ENCODE measurements around the gene DYNLL2. TPM values are rescaled to one million over a fixed set of nuclear protein-coding genes. Genes with fewer than 3 reads are reported as not detected.

Gene DYNLL2
- total RNA-seq, 4 donors from 2014 or later: 14.6 to 22.4 (median 16.5) TPM

DNA sequence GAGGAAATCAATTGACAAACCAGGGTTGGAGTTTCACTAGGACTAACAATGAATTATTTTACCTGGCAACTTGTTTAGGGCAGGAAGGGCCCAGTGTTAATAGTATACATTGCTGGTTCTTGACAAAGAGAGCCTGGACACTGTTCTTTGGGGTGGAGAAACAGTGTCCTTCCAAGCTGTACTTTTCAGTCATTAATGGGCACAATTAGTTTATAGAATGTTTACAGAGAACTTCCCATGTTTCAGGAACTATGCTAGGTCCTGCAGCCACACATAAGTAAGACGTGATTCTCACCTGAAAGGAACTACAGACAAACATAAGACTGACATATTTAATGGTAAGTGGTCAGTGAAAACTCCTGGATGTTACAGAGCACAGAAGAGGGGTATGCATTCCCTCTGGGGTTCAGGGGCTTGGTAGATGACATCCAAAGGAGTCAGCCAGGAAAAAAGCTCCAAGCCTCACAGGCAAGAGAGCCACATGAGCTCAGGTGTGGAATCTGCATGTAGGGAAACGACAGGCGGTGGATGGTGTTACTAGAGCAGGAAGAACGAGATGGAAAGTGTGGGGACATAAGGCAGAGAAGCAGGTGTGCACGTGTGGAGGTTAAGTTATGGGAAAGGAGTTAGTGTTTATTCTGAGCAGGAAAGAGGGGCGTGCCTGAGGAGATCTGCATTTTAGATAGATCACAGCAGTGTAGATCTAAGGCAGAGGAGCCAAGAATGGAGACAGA, 3.8 kb upstream of the DYNLL2 start:
- no peak overlapping the region for H3K4me3 ChIP-seq
- 62% methylated on average over 6 of the region's 6 CpGs for WGBS
- H3K9me3 ChIP-seq: no peaks in the 10 kb centered on the region
- H3K27me3 ChIP-seq: no peaks in the 10 kb centered on the region
- no peaks in the 10 kb centered on the region for H3K36me3 ChIP-seq
- peaks cover 10% of the 10 kb centered on the region for H3K4me1 ChIP-seq
- TF ChIP-seq, protein P1, sequence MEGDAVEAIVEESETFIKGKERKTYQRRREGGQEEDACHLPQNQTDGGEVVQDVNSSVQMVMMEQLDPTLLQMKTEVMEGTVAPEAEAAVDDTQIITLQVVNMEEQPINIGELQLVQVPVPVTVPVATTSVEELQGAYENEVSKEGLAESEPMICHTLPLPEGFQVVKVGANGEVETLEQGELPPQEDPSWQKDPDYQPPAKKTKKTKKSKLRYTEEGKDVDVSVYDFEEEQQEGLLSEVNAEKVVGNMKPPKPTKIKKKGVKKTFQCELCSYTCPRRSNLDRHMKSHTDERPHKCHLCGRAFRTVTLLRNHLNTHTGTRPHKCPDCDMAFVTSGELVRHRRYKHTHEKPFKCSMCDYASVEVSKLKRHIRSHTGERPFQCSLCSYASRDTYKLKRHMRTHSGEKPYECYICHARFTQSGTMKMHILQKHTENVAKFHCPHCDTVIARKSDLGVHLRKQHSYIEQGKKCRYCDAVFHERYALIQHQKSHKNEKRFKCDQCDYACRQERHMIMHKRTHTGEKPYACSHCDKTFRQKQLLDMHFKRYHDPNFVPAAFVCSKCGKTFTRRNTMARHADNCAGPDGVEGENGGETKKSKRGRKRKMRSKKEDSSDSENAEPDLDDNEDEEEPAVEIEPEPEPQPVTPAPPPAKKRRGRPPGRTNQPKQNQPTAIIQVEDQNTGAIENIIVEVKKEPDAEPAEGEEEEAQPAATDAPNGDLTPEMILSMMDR (IDR thresholded peaks at IDR 0.05): no peak
- no peak for TF ChIP-seq POLR2AphosphoS5 (IDR thresholded peaks at IDR 0.05)
- no peak for TF ChIP-seq POLR2A (IDR thresholded peaks at IDR 0.05)
- TF ChIP-seq EP300 (IDR thresholded peaks at IDR 0.05): no peak
- DNase-seq (ENCODE audit: low spot score in 2 of 2): no peak
- no peak overlapping the region for H3K27ac ChIP-seq

DNA sequence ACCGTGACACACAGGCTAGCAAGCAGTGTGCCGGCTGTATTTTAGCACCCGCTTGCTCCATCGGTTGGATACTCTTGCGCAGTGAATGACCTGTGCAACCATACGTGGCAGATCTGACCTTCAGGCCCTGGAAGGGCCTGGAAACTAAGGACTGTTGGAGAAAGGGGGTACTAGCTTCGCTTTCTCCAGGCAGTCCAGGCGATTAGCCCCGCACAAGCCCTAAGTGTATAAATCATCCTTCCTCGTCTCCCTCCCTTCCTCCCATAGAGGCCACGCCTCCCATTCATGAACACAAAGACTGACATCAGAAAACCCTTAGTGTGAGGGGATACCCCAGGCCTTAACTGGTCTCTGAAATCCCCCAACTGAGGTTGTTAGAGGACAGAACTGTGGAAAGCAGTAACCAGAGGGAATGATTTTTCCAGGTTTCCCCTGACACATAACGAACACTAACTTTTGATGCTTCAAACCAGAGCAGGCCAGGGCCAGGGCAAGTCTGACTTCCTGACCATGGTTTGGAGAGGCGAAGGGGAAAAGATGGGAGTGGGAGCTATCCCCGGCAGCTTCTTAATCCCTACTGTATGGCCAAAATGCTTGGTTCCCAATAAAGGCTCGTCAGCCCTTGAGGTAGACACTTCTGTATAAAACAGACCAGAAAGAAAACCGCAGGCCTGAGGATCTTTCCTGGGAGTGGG, 1.4 kb upstream of the DYNLL2 start:
- Histone ChIP-seq H3K36me3 (no peaks in the 10 kb centered on the region), H3K4me1 (peaks cover 30% of the 10 kb centered on the region), H3K27me3 (no peaks in the 10 kb centered on the region), H3K27ac (no peak overlapping the region), H3K9me3 (no peaks in the 10 kb centered on the region), H3K4me3 (no peak overlapping the region)
- TF ChIP-seq, protein P1 (IDR thresholded peaks at IDR 0.05): no peak
- TF ChIP-seq POLR2AphosphoS5 (IDR thresholded peaks at IDR 0.05) (no peak), POLR2A (IDR thresholded peaks at IDR 0.05) (no peak), EP300 (IDR thresholded peaks at IDR 0.05) (no peak)
- no peak for DNase-seq (ENCODE audit: low spot score in 2 of 2)
- WGBS: 86% methylated on average over 16 of the region's 16 CpGs

DNA sequence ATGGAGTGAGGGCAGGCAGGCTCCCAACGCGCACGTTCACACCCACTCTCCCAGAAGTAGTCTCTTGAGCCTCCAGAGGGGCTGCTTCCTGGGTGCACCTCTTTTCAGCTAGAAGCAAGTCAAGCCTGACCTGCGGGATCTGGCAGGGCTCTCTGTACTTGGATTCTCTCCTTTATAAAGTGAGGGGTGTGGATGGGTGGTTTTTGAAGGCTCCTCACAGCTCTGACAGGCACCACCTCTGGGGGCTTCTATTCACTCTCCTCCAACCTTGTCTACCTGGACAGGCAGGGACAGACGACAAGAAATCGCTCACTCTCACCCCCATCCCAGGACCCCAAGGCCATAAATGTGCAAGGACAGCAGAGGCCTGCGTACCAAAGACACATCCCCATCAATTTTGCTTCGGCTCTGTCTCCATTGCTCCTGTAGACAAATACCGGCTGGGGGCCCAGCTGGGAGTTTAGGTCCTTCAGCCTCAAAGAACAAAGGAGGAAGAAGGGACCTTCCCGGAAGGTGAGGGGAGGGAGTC, 814 bp upstream of the DYNLL2 start:
- Histone ChIP-seq H3K9me3 (no peaks in the 10 kb centered on the region), H3K36me3 (no peaks in the 10 kb centered on the region), H3K27me3 (no peaks in the 10 kb centered on the region), H3K4me3 (peak overlapping the region; percentile 94), H3K4me1 (peaks cover 34% of the 10 kb centered on the region), H3K27ac (peak overlapping the region; percentile 90)
- TF ChIP-seq POLR2AphosphoS5 (IDR thresholded peaks at IDR 0.05) (no peak), EP300 (IDR thresholded peaks at IDR 0.05) (no peak), POLR2A (IDR thresholded peaks at IDR 0.05) (no peak)
- TF ChIP-seq, protein P1 (IDR thresholded peaks at IDR 0.05): no peak
- no peak for DNase-seq (ENCODE audit: low spot score in 2 of 2)
- 75% methylated on average over 10 of the region's 10 CpGs for WGBS

DNA sequence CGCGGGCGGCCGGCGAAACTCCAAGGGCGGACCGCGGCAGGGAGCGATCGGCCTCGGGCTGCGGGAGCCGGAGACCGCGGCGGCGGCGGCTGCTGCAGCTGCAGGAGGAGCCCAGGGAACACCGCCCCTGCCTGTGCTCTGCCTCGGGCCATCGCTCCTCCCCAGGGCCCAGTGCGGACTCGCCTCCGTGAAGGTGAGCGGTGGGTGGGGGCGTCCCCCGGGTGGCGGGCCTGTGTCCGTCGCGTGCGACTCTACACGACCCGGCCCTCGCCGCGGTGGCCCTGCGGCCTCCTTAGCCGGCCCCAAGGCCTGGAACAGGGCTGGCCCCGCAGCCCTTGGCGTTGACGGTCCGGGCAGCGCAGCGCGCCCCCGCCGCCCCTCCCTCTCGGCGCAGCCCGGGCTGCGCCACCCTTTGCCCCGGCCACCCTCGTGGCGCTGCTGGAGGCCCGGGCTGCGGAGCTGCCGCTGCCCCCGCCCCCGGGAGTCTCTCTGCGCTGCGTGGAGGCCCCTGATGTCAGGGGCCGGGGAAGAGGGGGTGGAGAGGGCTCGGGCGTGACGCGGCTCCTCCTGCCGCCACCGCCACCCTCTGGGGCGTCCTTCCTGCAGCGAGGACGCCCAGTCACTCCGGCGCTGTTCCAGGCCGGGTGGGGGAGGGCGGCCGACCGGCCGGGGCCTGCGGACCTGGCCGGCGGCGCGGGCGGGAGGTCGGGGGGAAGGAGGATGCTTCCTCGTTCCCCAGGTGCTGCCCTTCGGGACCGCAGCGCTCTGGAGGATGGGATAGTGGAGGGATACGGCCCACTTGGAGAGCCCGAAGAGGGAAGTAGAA, 485 bp downstream of the DYNLL2 start:
- H3K36me3 ChIP-seq: peaks cover 10% of the 10 kb centered on the region
- peak in 1 of 2 donors; percentile 83 for DNase-seq (ENCODE audit: low spot score in 2 of 2)
- peak overlapping the region; percentile 90 for H3K27ac ChIP-seq
- no peaks in the 10 kb centered on the region for H3K27me3 ChIP-seq
- 0% methylated on average over 21 of the region's 92 CpGs for WGBS
- TF ChIP-seq EP300 (IDR thresholded peaks at IDR 0.05) (no peak), POLR2A (IDR thresholded peaks at IDR 0.05) (peak in 1 of 2 donors; percentile 14)
- H3K9me3 ChIP-seq: no peaks in the 10 kb centered on the region
- peaks cover 34% of the 10 kb centered on the region for H3K4me1 ChIP-seq
- H3K4me3 ChIP-seq: peak overlapping the region; percentile 94

DNA sequence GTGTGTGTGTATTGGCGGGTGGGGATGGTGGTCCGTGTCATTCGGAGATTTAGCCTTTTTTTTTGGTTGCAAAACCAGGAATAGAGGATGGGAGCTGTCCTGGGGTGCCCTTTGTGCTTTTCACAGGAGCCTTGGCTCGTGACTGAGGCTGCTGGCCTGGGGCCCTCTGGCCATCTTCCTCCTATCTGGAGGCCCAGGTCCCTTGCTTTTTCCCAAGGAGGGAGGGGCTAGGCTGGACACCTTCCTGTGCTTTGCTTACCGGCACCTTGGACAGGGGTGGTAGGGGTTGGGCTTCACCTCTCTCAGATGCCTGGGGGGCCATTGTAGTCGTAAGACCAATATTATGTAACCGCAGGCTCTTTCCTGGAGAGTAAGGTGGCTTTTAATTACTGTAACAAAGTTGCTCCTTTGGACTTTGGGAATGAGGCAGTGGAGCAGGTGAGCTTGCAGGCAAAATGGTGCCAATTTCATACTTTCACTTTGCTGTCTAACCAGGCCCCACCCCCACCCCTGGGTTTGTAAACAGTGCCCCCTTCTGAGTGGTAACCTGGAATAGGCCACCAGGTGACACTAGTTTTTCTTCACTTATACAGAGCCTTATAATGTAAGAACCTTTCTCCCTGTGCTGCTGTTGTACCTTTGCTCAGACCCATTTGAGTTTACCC, 1.2 kb downstream of the DYNLL2 start:
- H3K9me3 ChIP-seq: no peaks in the 10 kb centered on the region
- H3K4me3 ChIP-seq: peak overlapping the region; percentile 94
- H3K36me3 ChIP-seq: peaks cover 17% of the 10 kb centered on the region
- 0% methylated on average over 7 of the region's 7 CpGs for WGBS
- H3K4me1 ChIP-seq: peaks cover 34% of the 10 kb centered on the region
- DNase-seq (ENCODE audit: low spot score in 2 of 2): no peak
- TF ChIP-seq POLR2AphosphoS5 (IDR thresholded peaks at IDR 0.05): no peak
- TF ChIP-seq POLR2A (IDR thresholded peaks at IDR 0.05): no peak
- TF ChIP-seq, protein P1 (IDR thresholded peaks at IDR 0.05): no peak
- TF ChIP-seq EP300 (IDR thresholded peaks at IDR 0.05): no peak
- H3K27me3 ChIP-seq: no peaks in the 10 kb centered on the region
- H3K27ac ChIP-seq: peak overlapping the region; percentile 90
